Measurements from ENCODE around the gene CFAP141. TPM values are rescaled to one million over a fixed set of nuclear protein-coding genes. Genes with fewer than 3 reads are reported as not detected.

CFAP141 gene
- total RNA-seq, 1 donor from 2014 or later: not detected

- no peaks in the 10 kb centered on the region for H3K9me3 ChIP-seq (ENCODE audit: control insufficient read depth in 3 of 3, low read length in 3 of 3)
- no peak overlapping the region for H3K27ac ChIP-seq (ENCODE audit: low read depth, low read length)
- H3K27me3 ChIP-seq (ENCODE audit: control insufficient read depth in 3 of 3, insufficient read depth in 3 of 3, low read length in 3 of 3): no peaks in the 10 kb centered on the region
- H3K9ac ChIP-seq (ENCODE audit: low read depth in 1 of 3, low read length in 3 of 3): no peak overlapping the region
- peaks cover 17 to 22% (median 22%) of the 10 kb centered on the region in 3 donors for H3K4me1 ChIP-seq (ENCODE audit: control insufficient read depth in 3 of 3, insufficient read depth in 3 of 3, low read length in 3 of 3)
- peaks cover 14 to 32% (median 21%) of the 10 kb centered on the region in 3 donors for H3K36me3 ChIP-seq (ENCODE audit: control insufficient read depth in 3 of 3, insufficient read depth in 3 of 3, low read length in 3 of 3)
- no peak overlapping the region for H3K4me3 ChIP-seq (ENCODE audit: low read length in 3 of 3)
Measured at GRCh38 chr1:154225370-154225769, 19.2 kb upstream of the CFAP141 start.

GRCh38 chr1:154223621-154224020 is 17.5 kb upstream of the CFAP141 start:
- Histone ChIP-seq H3K27ac (ENCODE audit: low read depth, low read length) (no peak overlapping the region), H3K27me3 (ENCODE audit: control insufficient read depth in 3 of 3, insufficient read depth in 3 of 3, low read length in 3 of 3) (no peaks in the 10 kb centered on the region), H3K4me3 (ENCODE audit: low read length in 3 of 3) (no peak overlapping the region), H3K9ac (ENCODE audit: low read depth in 1 of 3, low read length in 3 of 3) (peak overlapping the region in 1 of 3 donors; percentile 45), H3K4me1 (ENCODE audit: control insufficient read depth in 3 of 3, insufficient read depth in 3 of 3, low read length in 3 of 3) (peaks cover 27 to 33% (median 32%) of the 10 kb centered on the region in 3 donors), H3K9me3 (ENCODE audit: control insufficient read depth in 3 of 3, low read length in 3 of 3) (no peaks in the 10 kb centered on the region), H3K36me3 (ENCODE audit: control insufficient read depth in 3 of 3, insufficient read depth in 3 of 3, low read length in 3 of 3) (peaks cover 6 to 27% (median 16%) of the 10 kb centered on the region in 3 donors)

GRCh38 chr1:154222918-154223317 is 16.8 kb upstream of the CFAP141 start:
- peaks cover 3 to 29% (median 17%) of the 10 kb centered on the region in 3 donors for H3K36me3 ChIP-seq (ENCODE audit: control insufficient read depth in 3 of 3, insufficient read depth in 3 of 3, low read length in 3 of 3)
- no peaks in the 10 kb centered on the region for H3K27me3 ChIP-seq (ENCODE audit: control insufficient read depth in 3 of 3, insufficient read depth in 3 of 3, low read length in 3 of 3)
- peak overlapping the region in 1 of 3 donors; percentile 37 for H3K9ac ChIP-seq (ENCODE audit: low read depth in 1 of 3, low read length in 3 of 3)
- no peak overlapping the region for H3K4me3 ChIP-seq (ENCODE audit: low read length in 3 of 3)
- H3K4me1 ChIP-seq (ENCODE audit: control insufficient read depth in 3 of 3, insufficient read depth in 3 of 3, low read length in 3 of 3): peaks cover 34 to 40% (median 38%) of the 10 kb centered on the region in 3 donors
- no peaks in the 10 kb centered on the region for H3K9me3 ChIP-seq (ENCODE audit: control insufficient read depth in 3 of 3, low read length in 3 of 3)
- no peak overlapping the region for H3K27ac ChIP-seq (ENCODE audit: low read depth, low read length)

- Histone ChIP-seq H3K36me3 (ENCODE audit: control insufficient read depth in 3 of 3, insufficient read depth in 3 of 3, low read length in 3 of 3) (peaks cover 3 to 30% (median 21%) of the 10 kb centered on the region in 3 donors), H3K4me1 (ENCODE audit: control insufficient read depth in 3 of 3, insufficient read depth in 3 of 3, low read length in 3 of 3) (peaks cover 38 to 42% (median 40%) of the 10 kb centered on the region in 3 donors), H3K9me3 (ENCODE audit: control insufficient read depth in 3 of 3, low read length in 3 of 3) (no peaks in the 10 kb centered on the region), H3K27ac (ENCODE audit: low read depth, low read length) (no peak overlapping the region), H3K4me3 (ENCODE audit: low read length in 3 of 3) (peak overlapping the region in 2 of 3 donors; percentile 78 to 84), H3K9ac (ENCODE audit: low read depth in 1 of 3, low read length in 3 of 3) (peak overlapping the region in 2 of 3 donors; percentile 90 to 91), H3K27me3 (ENCODE audit: control insufficient read depth in 3 of 3, insufficient read depth in 3 of 3, low read length in 3 of 3) (no peaks in the 10 kb centered on the region)
Measured at GRCh38 chr1:154222518-154222917, 16.4 kb upstream of the CFAP141 start.

GRCh38 chr1:154221278-154222001 is 15.3 kb upstream of the CFAP141 start:
- peak overlapping the region; percentile 100 for H3K27ac ChIP-seq (ENCODE audit: low read depth, low read length)

GRCh38 chr1:154220970-154221277 is 14.8 kb upstream of the CFAP141 start:
- peak overlapping the region; percentile 100 for H3K27ac ChIP-seq (ENCODE audit: low read depth, low read length)
- H3K9ac ChIP-seq (ENCODE audit: low read depth in 1 of 3, low read length in 3 of 3): peak overlapping the region; percentile 86 to 91 (median 90)
- peak overlapping the region; percentile 78 to 84 (median 82) for H3K4me3 ChIP-seq (ENCODE audit: low read length in 3 of 3)
- no peaks in the 10 kb centered on the region for H3K9me3 ChIP-seq (ENCODE audit: control insufficient read depth in 3 of 3, low read length in 3 of 3)
- peaks cover 2 to 23% (median 22%) of the 10 kb centered on the region in 3 donors for H3K36me3 ChIP-seq (ENCODE audit: control insufficient read depth in 3 of 3, insufficient read depth in 3 of 3, low read length in 3 of 3)
- no peaks in the 10 kb centered on the region for H3K27me3 ChIP-seq (ENCODE audit: control insufficient read depth in 3 of 3, insufficient read depth in 3 of 3, low read length in 3 of 3)
- peaks cover 40 to 42% (median 40%) of the 10 kb centered on the region in 3 donors for H3K4me1 ChIP-seq (ENCODE audit: control insufficient read depth in 3 of 3, insufficient read depth in 3 of 3, low read length in 3 of 3)

More at GRCh38 chr1:154221278-154222001, 15.3 kb upstream of the CFAP141 start:
- Histone ChIP-seq H3K4me1 (ENCODE audit: control insufficient read depth in 3 of 3, insufficient read depth in 3 of 3, low read length in 3 of 3) (peaks cover 40 to 42% (median 40%) of the 10 kb centered on the region in 3 donors), H3K9me3 (ENCODE audit: control insufficient read depth in 3 of 3, low read length in 3 of 3) (no peaks in the 10 kb centered on the region), H3K9ac (ENCODE audit: low read depth in 1 of 3, low read length in 3 of 3) (peak overlapping the region; percentile 86 to 91 (median 90)), H3K27me3 (ENCODE audit: control insufficient read depth in 3 of 3, insufficient read depth in 3 of 3, low read length in 3 of 3) (no peaks in the 10 kb centered on the region), H3K36me3 (ENCODE audit: control insufficient read depth in 3 of 3, insufficient read depth in 3 of 3, low read length in 3 of 3) (peaks cover 2 to 26% (median 23%) of the 10 kb centered on the region in 3 donors), H3K4me3 (ENCODE audit: low read length in 3 of 3) (peak overlapping the region; percentile 78 to 84 (median 82))

GRCh38 chr1:154220071-154220969 is 14.2 kb upstream of the CFAP141 start, which contains the start of gene UBAP2L:
Gene UBAP2L (plus strand): TSS chr1:154220955. CDS start chr1:154225124, 4,169 bp downstream.
- Histone ChIP-seq H3K4me3 (ENCODE audit: low read length in 3 of 3) (peak within 1 kb of the TSS; percentile 97), H3K9me3 (ENCODE audit: control insufficient read depth in 3 of 3, low read length in 3 of 3) (no peaks in the 10 kb centered on the region), H3K4me1 (ENCODE audit: control insufficient read depth in 3 of 3, insufficient read depth in 3 of 3, low read length in 3 of 3) (peaks cover 40 to 42% (median 40%) of the 10 kb centered on the region in 3 donors), H3K27me3 (ENCODE audit: control insufficient read depth in 3 of 3, insufficient read depth in 3 of 3, low read length in 3 of 3) (no peaks in the 10 kb centered on the region), H3K27ac (ENCODE audit: low read depth, low read length) (peak within 1 kb of the TSS; percentile 100), H3K36me3 (ENCODE audit: control insufficient read depth in 3 of 3, insufficient read depth in 3 of 3, low read length in 3 of 3) (peaks cover 2 to 23% (median 17%) of the 10 kb centered on the region in 3 donors), H3K9ac (ENCODE audit: low read depth in 1 of 3, low read length in 3 of 3) (peak within 1 kb of the TSS; percentile 100)

- H3K27ac ChIP-seq (ENCODE audit: low read depth, low read length): peak overlapping the region; percentile 100
- H3K4me1 ChIP-seq (ENCODE audit: control insufficient read depth in 3 of 3, insufficient read depth in 3 of 3, low read length in 3 of 3): peaks cover 40 to 42% (median 40%) of the 10 kb centered on the region in 3 donors
- H3K36me3 ChIP-seq (ENCODE audit: control insufficient read depth in 3 of 3, insufficient read depth in 3 of 3, low read length in 3 of 3): peaks cover 2 to 23% (median 15%) of the 10 kb centered on the region in 3 donors
- H3K9me3 ChIP-seq (ENCODE audit: control insufficient read depth in 3 of 3, low read length in 3 of 3): no peaks in the 10 kb centered on the region
- H3K4me3 ChIP-seq (ENCODE audit: low read length in 3 of 3): peak overlapping the region; percentile 97
- no peaks in the 10 kb centered on the region for H3K27me3 ChIP-seq (ENCODE audit: control insufficient read depth in 3 of 3, insufficient read depth in 3 of 3, low read length in 3 of 3)
- peak overlapping the region; percentile 100 for H3K9ac ChIP-seq (ENCODE audit: low read depth in 1 of 3, low read length in 3 of 3)
Measured at GRCh38 chr1:154219541-154219940, 13.4 kb upstream of the CFAP141 start.

- Histone ChIP-seq H3K27me3 (ENCODE audit: control insufficient read depth in 3 of 3, insufficient read depth in 3 of 3, low read length in 3 of 3) (no peaks in the 10 kb centered on the region), H3K4me3 (ENCODE audit: low read length in 3 of 3) (peak overlapping the region in 2 of 3 donors; percentile 26 to 97), H3K9ac (ENCODE audit: low read depth in 1 of 3, low read length in 3 of 3) (peak overlapping the region in 2 of 3 donors; percentile 14 to 100), H3K4me1 (ENCODE audit: control insufficient read depth in 3 of 3, insufficient read depth in 3 of 3, low read length in 3 of 3) (peaks cover 33 to 40% (median 38%) of the 10 kb centered on the region in 3 donors), H3K27ac (ENCODE audit: low read depth, low read length) (peak overlapping the region; percentile 100), H3K36me3 (ENCODE audit: control insufficient read depth in 3 of 3, insufficient read depth in 3 of 3, low read length in 3 of 3) (peaks cover 10 to 32% (median 24%) of the 10 kb centered on the region in 3 donors), H3K9me3 (ENCODE audit: control insufficient read depth in 3 of 3, low read length in 3 of 3) (no peaks in the 10 kb centered on the region)
Measured at GRCh38 chr1:154218545-154218944, 12.4 kb upstream of the CFAP141 start.
